Astrocyte (in vitro differentiated cells and primary cell): ENCODE data around the gene LRPAP1.

ENCODE experiments used
- CTCF ChIP-seq: IDR thresholded peaks from 2 replicates; pipeline ENCODE4 v1.5.1; 2011; ENCODE audit warnings: low read depth, mild to moderate bottlenecking, inconsistent platforms, low read length, moderate library complexity; ENCODE audit not compliant: insufficient read depth
- EZH2 ChIP-seq: IDR thresholded peaks from 2 replicates; pipeline ENCODE4 v1.6.1; 2012; ENCODE audit warnings: mild to moderate bottlenecking, low read length, inconsistent platforms; ENCODE audit not compliant: insufficient read depth

- no peak for TF ChIP-seq CTCF
- no peak for TF ChIP-seq EZH2
Measured at GRCh38 chr4:3519468-3520264, 12.6 kb downstream of the LRPAP1 start.
